Globus pallidus (tissue), 1 donor: ENCODE measurements around the gene PAX7.

Source experiments
- DNase-seq: peaks from one replicate; pipeline ENCODE4 v3.0.0-alpha.2; 2015; ENCODE audit warnings: low spot score

PAX7 gene

DNA sequence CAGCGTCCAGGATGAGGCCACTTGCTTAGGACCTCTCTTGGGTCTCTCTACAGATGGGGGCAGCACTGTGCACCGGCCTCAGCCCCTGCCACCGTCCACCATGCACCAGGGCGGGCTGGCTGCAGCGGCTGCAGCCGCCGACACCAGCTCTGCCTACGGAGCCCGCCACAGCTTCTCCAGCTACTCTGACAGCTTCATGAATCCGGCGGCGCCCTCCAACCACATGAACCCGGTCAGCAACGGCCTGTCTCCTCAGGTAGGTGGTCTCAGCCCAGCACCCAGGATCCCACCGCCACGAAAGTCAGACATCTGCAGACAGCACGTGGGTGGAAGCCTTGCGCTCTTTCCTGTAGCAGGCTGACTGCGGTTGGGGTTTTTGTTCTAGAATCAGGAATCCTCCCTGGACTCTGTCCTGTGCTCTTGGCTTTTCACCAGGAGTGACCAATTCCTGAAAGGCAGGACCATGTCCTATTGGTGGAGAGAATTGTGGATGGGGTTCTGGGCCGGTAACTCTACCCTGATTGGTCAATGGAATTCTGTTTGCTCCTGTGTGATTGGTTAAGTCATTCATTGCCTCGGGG is 72.5 kb downstream of the PAX7 start:
- peak; percentile 3 for DNase-seq

DNA sequence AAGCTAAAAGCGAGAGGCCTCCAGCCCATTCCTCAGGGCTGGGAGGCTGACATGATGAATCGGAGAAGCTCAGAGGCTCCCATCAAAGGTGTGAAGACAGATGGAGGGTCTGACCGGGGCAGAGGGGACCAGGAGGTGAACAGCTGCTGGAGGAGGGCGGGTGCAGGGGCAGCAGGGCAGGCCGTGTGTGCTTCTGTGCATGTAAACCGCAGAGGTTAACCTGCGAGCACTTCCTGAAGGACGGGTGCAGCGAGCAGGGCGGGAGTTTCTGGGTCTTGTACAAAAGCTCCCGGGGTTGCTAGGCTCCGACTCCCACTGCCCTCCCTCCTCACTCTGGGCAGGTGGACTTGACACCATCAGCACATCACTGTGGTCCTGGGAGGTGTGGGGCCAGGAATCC is 75.2 kb downstream of the PAX7 start:
- no peak for DNase-seq

DNA sequence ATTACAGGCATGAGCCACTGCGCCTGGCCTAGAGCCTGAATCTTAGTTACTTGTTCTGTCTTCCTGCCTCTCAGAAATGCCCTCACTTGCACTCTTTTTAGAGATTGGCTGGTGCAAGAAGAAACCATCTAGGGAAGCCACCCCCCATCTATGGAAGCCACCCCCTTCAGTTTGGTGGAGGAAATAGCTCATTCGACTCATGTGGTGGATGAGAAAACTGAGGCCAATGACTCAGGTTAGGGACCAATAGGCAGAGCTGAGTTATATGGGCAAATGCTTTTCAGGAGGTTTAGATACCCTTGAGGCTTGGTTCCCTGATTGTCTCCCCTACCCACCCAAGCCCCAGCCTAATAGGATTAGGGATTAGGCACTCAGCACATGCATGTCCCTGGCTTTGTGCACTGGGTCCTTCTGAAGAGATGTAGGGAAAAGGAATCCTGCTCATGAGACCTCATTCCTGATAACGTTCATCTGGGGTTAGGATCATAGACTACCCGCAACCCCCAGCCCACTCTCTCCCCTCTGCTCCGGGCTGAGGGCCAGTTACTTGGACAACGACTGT is 77.1 kb downstream of the PAX7 start:
- DNase-seq = no peak

DNA sequence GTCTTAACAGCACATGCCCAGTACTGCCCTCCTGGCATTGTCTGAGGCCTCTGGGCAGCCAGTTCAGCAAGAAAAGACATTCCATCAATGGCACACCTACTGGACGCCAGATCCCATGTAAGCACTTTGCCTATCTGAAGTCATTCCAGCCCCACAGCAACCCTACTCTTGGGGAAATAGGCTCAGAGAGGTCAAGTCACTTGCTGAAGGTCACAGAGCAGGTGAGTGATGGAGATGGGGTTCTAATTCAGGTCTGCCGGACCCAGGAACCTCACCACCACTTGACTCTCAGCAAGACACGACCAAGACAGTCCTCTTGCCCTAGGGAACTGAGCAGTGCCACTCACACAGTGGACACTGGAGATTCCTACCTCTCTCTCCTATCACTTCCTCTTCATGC is 79.4 kb downstream of the PAX7 start:
- no peak for DNase-seq

DNA sequence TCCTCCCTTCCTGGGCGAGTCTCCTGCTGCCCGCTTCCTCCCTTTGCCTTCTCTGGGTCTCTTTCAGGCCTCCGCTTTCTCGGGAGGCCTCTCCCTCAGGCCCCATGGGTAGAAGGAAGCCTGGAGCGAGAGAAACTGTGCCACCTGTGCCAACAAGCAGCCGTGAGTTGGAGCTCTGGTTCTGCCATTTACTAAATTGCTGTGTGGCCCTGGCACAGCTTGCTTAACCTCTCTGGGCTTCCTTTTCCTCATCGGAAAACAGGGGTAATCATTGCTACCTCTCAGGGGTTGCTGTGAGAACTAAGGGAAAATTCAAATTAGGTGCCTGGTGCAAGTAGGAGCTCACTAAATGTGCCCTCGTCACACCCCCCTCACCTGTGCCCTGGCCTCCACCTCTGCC is 80.4 kb downstream of the PAX7 start:
- DNase-seq = no peak

DNA sequence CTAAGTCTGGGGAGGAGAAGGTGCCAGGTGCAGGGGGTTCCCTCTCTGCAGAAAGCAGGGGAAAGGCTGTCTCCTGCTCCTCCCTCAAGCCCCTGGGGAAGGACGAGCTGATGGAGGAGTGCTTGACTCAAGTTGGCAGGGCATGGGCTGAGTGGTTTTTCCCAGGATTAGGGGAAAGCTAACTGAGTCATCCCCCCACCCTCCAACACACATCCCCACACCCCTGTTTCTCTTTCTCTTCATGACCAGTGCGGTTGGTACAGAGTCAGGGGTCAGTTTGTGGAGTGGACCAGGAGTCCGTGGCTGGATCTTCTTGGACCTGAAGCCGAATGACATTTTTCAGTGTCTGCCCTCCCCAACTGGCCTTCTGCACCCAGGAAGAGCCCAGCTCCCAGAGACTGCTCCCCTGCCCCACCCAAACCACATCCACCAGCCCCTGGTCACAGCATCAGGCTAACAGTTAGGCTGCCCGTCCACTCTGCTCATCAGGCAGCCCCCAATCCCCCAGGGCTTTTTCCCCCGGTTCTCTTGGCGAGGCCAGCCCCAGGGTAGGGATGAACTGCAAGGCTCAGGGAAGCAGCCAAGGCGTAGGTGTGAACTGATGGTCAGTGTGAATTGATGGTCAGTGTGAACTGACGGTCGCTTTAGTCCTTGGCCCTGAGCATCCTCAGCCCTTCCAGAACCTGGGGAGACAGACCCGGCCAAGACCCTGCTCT is 81.0 kb downstream of the PAX7 start:
- DNase-seq = no peak

DNA sequence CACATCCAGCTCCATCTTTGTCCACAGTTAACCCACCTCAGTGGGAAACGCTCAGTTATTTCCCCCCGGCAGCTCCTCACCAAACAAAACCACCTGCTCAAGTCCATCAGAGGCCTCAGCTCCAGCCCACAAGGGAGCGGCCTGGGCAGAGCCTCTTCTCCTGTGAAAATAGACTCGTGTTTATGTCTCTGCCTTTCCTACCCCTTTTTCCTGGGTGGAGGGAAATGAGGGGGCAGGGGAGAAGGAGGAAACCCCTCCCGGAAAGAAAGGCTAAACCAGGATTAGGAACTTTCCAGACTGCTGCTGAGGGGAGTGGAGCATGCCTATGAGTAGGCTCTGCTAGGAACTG is 81.6 kb downstream of the PAX7 start:
- no peak for DNase-seq

DNA sequence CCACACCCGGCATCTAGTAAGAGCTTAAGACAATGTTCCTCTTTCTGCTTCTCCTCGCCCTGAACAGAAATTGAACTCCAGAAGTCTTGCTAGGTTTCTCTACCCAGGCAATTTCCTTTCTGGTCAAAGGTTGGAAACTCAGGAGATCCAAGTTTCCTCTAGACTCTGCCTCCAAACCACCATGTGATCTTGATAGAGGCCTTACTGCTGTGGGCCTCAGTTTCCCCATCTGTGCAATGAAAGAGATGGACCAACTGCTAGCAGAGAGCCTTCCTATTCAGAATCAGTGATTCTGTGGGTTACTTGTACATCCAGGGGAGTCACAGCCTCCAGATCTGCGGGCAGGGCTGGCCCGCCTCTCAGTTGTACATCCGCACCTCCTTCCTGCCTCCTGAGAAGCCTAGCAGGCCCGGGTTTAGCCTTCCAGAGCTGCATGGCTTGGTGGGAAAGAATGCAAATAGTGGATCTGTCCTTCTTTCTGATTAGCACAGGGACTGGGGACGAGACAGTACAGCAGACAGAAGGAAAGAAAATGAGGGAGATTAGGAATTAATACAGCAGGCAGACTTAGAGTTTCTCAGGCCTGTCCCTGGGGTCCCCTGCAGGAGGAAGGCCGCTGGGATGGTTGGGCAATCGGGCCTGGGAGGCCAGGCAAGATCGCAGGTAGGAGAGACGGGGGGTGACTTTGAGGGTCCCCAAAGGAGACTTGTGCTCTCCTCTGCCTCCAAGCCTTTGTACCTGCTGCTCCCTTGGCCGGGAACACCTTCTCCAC is 83.9 kb downstream of the PAX7 start:
- no peak for DNase-seq

DNA sequence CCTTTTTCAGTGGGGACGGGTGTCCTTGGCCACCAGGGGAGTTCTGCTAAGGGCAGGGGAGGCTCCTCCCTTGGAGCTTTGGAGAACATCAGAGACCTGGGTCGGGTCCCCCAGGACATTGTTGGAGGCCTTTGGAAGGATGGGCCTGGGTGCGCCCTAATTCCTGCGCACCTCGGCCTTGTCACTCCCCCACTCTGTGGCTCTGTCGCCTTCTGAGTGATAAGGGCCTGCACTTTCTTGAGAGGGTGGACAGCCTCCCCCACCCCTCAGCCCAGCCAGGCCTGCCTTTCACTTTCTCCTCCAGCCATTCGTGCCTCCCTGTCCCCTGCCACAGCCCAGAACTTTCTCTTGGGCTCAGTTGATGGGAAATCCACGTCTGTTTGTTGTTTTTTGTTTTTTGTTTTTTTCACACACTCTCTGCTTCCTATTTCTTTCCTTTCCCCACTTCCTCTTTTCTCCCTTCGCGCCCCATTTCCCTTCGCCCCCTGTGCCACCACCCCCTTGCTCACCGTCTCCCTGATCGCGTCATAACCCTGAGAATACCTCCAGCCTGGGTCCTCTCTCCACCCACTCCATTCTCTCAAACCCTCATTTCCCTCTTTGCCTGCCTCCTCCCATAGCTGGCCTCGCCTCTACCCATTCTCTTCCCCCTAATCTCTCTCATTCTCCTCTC is 85.6 kb downstream of the PAX7 start:
- no peak for DNase-seq

DNA sequence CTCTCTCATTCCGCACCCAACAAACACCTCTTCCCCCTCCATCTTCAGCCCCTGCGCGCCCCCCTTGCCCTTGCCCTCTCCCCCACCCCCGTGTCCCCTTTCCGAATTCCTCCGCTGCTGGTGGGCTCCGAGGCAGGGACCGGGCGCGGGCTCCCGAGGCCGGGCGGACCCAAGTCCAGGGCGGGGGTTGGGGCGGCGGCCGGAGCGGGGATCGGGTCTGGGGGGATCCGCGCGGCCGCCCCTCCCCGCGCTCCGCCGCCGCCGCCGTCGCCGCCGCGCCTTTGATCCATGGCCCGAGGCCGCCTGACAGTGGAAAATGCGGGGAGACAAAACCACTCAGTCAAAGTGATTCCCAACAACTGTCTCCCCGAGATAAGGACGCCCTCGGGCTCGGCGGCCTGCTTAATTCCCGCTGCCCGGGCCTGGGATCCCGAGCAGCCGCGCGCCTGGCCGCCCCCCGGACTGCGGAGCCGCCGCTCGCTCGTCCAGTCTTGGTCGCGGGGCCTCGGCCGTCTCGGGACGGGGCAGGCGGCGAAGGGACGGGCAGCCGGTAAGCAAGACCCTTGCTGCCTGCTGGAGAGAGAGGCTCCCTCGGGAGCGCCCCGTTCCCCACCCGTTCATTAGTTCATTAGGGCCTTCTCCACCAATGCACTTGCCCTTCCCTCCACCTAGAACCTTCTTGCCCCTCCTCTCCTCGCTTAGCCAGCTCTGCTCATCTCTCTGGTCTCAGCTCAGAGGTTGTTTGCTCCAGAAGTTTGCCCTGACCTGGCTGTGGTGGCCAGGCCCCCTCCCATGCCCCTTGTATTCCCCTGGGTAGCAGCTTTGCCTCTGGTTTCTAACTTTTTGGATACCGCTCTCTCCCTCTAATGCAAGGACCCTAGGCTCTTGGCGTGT is 86.4 kb downstream of the PAX7 start:
- no peak for DNase-seq

DNA sequence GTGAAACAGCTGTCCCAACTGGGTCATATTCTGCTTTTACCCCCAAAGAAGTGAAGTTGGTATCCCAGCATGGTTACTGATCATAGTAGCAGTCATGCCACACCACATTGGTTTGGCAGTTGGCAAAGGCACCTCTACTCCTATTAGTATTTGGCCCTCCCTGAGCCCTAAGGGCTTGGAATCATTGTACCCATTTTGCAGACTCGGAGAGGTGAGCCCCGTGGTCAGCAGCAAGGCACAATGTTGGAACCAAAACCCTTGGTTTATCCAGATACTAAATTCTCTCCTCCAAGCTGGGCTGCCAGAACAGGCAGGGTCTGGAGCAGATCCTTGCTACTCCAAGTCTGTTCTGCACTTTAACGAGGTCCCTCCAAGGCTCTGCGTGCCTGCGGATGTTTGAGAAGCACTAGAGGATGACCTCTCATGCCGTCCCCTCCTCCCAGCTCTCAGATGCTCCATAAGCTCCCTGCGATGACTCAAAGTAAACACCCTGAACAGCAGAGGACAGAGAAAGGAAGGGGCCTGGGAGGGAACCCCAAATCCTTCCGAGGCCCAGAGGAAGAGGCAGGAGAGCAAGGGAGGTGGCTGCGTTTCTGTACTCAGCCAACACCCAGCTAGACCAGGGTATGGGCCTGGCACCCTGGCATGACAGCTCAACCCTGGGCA is 89.3 kb downstream of the PAX7 start:
- DNase-seq = no peak

DNA sequence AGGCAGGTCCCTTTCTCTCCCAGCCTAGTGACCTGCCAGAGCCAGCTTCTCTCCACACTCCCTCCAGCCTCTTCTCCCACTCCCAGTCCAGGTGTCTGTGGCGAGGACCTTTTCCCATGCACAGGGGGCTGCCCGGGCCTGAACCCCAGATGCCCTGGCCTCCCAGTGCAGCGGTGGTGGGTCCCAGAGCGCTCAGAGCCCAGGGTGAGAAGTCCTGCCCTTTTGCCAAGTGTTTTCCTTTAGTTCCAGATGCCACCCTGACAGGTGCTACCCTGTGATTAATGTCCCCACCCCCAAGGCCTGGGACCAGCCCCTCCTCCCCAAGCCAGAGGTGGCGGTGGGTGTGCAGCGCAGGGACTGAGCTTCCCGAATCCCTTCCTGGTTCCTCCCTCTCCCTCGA is 90.4 kb downstream of the PAX7 start:
- no peak for DNase-seq

DNA sequence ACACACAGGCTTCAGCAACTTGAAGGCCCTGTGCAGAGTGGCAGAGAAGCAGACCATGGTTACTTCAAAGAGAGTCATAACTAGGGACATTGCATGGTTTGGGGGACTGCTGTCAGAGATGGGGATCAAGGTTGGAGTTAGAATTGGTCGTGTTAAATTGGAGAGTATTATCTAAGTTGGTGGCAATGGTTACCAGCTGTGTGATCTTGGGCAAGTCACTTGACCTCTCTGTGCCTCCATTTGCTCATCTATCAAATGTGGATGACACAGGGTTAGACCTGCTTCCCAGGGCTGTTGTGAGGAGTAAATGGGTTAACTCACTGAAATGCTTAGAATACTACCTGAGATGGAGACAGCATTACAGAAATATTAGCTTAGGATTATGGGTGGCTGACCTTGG is 91.1 kb downstream of the PAX7 start:
- no peak for DNase-seq

DNA sequence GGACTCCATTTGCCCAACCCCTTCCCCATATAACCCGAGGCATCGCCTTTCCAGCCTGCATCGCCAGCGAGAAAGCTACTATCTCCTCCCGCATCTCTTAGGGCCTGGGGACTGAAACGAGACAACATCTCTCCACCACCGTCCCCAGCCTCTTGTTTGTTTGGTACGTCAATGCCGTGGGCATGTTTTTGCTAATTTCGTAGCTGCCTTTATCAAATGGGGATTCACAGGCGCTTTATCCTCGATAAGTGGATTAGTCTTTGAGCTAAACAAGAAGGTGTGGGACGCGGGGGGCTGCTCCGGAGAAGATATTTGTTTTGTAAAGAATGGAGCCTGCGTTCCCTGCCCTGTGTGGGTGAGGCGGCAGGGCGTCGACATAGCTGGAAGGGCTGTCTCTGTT is 91.6 kb downstream of the PAX7 start:
- no peak for DNase-seq

DNA sequence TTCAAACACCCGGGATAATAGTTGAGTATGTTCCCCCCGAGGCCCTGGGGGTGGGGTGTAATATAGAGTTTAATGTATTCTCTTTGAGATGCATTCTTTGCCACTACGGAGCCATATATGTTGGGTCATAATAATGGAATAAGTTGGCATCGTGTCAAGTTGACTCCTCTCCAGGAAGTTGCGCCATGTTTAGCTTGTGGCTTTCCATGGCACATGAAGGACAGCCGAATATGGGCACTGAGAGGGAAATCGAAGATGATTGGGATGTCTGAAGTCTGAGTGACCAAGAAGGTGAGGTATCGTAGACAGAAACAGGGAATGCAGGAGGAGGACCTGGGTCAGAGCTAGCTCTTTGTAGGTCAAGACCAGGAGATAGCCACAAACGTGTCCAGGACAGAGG is 92.6 kb downstream of the PAX7 start:
- no peak for DNase-seq

DNA sequence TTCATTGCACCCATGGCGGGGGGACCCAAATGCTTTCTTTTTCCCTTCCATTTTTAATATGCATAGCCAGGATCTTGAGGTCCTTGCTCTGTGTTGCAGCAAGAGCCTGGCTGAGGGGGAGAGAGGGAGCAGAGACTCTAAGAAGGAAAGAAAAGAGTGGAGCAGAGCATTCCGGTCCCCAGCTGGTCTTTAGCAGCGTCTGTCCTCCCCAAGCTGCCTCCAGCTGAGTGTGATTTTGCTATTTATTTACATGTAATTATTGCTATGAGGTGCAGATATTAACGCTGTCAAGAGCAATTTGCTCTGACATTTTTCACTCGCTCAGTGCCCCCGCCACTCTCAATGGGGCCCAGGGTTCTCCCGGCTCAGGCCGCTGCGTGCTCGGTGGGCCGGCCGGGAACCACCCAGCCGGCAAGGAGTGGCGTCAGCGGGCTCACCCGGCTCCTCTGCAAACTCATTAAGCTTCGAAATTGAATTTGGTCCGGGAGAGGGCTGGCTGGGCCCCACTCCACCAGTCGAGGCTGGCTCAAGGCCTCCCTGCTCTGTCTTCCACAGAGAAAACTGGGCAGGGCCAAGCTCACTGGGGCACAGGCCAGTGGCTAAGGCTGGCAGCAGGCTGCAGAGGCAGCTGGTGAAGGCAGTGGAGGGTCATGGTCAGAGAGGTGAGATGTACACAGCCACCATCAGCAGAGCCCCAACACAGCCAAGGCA is 93.2 kb downstream of the PAX7 start:
- DNase-seq = peak; percentile 21

DNA sequence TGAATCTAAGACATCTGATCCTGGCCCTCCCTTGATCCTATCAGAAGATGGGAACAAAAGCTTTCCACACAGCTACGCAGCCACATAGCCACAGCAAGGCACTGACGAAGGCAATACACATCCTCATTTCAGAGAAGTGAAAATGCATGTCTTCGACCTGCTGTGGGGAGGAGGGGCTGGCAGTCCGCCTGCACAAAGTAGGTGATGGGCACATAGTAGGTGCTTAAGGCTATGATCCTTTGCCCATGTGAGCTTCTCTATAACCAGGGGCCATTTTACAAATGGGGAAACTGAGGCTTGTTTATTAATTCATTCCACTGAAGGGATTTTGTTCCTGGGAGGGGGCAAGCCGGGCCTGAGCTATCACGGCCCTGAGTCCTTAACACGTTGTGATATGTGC is 94.2 kb downstream of the PAX7 start:
- no peak for DNase-seq

DNA sequence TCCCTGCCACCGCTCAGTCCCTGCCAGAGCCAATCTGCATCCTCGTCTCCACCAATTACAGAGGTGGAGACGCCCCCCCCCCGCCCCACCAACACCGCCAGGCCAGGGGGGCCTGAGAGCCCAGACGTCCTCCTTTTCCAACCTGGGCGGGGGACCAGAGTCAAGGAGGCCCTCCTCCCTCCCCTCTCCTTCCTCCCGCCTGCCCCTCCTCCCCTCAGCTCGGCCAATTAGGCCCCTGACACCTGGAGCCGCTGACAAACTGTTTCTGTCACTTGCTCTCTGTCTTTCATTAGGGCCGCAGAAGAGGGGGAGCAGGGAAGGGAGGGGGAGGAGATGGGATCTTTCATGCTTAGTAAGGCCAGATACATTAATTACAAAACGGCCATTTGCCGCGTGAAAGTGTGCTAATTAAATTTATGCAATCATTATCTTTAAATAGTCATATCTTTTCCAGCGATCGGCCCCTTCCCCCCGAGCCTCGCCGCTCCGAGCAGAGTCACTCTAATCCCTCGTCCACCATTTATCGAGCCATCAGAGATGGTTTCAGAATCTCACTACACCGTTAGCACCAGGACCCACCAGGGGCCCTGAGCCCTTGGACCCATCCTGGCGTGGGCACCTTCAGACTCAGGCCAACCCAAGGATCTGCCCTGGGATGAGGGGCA is 94.7 kb downstream of the PAX7 start:
- no peak for DNase-seq

DNA sequence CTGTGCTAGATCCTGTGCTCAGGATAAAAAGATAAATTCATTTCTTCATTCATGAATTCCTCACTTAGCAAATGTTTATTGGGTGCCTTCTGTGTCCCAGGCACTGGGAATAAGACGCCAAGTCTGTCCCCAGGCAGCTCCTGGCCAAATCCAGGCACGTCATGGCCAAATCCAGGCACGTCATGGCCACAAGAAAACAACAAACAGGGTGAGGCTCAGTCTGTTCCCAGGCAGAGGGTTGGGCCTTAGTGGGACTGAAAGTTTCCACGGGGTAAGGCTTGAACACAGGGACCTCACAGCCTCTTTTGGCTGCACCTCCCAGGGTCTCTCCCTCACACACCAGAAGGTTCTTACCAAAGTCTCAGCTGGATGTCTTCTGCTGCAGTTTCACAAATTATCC is 95.7 kb downstream of the PAX7 start:
- DNase-seq = peak; percentile 1

DNA sequence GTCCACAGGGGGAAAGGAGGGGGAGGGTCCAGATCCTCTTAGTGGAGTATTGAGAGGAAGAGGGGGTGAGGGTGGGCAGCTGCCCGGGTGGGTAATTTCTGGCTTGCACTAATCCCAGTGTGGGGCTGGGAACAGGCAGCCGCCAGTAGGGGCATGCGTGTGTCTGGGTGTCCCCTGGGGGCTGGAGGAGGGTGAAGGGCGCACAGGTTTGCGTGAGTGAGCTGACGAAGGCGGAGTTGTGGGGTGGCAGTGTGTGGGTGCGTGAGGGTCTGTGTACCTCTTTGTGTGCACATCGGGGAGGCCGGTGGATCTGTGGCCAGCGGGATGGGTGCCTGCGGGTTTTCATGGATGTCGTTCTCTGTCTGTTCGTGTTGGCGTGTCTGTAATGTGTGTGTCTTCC is 97.3 kb downstream of the PAX7 start:
- DNase-seq = no peak
